Measurements from ENCODE around the gene SYPL2. TPM values are rescaled to one million over a fixed set of nuclear protein-coding genes. Genes with fewer than 3 reads are reported as not detected.

The SYPL2 gene
- total and polyA plus RNA-seq, 2 of the 8 experiments (the other 6 are each of a cell fraction or from before 2014, with no cell fraction given): 1.5 TPM

DNA sequence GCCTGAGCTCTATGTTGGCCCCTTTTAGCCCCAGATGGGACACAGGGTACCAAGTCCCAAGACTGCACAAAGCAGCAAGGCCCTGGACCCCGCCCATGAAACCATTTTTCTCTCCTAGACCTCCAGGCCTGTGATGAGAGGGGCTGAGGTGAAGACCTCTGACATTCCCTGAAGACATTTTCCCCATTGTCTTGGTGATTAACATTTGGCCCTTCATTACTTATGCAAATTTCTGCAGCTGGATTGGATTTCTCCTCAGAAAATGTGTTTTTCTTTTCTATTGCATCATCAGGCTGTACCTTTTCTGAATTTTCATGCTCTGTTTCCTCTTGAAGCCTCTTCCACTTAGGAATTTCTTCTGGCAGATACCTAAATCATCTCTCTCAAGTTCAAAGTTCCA, 31.9 kb upstream of the SYPL2 start:
- no peaks in the 10 kb centered on the region for H3K36me3 ChIP-seq (ENCODE audit: control insufficient read depth in 2 of 4, insufficient read depth in 4 of 4, low read length in 3 of 4)
- no peak overlapping the region for H3K4me3 ChIP-seq (ENCODE audit: extremely low read depth in 1 of 4, insufficient read depth in 2 of 4, low read depth in 3 of 4, low read length in 4 of 4)
- no peak overlapping the region for H2BK12ac ChIP-seq (ENCODE audit: low read depth, low read length)
- H3K4me1 ChIP-seq (replicated peaks in 1 of 4; ENCODE audit: control insufficient read depth in 3 of 4, insufficient read depth in 4 of 4, low read length in 3 of 4): no peaks in the 10 kb centered on the region
- no peak overlapping the region for H2AK5ac ChIP-seq (ENCODE audit: low read depth, low read length)
- no peaks in the 10 kb centered on the region for H3K79me1 ChIP-seq (ENCODE audit: low read depth, low read length)
- H2BK5ac ChIP-seq (ENCODE audit: low read depth, low read length): no peak overlapping the region
- TF ChIP-seq MAX (IDR thresholded peaks at IDR 0.05) (no peak), CREB1 (IDR thresholded peaks at IDR 0.05) (no peak), GTF2F1 (IDR thresholded peaks at IDR 0.05; ENCODE audit: borderline replicate concordance, low read depth, low read length) (no peak), TAF7 (optimal IDR thresholded peaks at IDR 0.05; ENCODE audit: borderline replicate concordance, low read depth, low read length) (no peak), MAFK (IDR thresholded peaks at IDR 0.05; ENCODE audit: low read depth, low read length) (no peak), SAP30 (IDR thresholded peaks at IDR 0.05; ENCODE audit: insufficient read depth, insufficient replicate concordance, low read length) (no peak), JUND (IDR thresholded peaks at IDR 0.05; ENCODE audit: low read length) (no peak), POLR2A (IDR thresholded peaks at IDR 0.05; ENCODE audit: control extremely low read depth in 1 of 2, low read depth in 2 of 2, low read length in 2 of 2) (no peak), POLR2AphosphoS5 (IDR thresholded peaks at IDR 0.05; ENCODE audit: low read depth, low read length) (no peak)
- TF ChIP-seq, protein P1, sequence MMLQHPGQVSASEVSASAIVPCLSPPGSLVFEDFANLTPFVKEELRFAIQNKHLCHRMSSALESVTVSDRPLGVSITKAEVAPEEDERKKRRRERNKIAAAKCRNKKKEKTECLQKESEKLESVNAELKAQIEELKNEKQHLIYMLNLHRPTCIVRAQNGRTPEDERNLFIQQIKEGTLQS (IDR thresholded peaks at IDR 0.05; ENCODE audit: insufficient read depth, low read depth, low read length): no peak
- peaks cover 0 to 8% of the 10 kb centered on the region in 2 experiments; a peak in 1 of 4 replicates for H3K9me3 ChIP-seq (ENCODE audit: insufficient read depth in 2 of 2, low read depth in 1 of 2, low read length in 1 of 2)
- H3K56ac ChIP-seq (replicated peaks; ENCODE audit: insufficient read length, low read depth, low read length): no peak overlapping the region
- H4K20me1 ChIP-seq (replicated peaks in 1 of 2; ENCODE audit: control insufficient read depth in 1 of 2, insufficient read depth in 2 of 2, low read length in 2 of 2): no peaks in the 10 kb centered on the region
- FAIRE-seq (no peak), DNase-seq (ENCODE audit: low read depth in 1 of 2, low spot score in 2 of 2) (no peak)
- H3K18ac ChIP-seq (ENCODE audit: extremely low read depth, low read length): no peak overlapping the region
- no peaks in the 10 kb centered on the region for H3K23me2 ChIP-seq (ENCODE audit: low read depth, low read length)
- H3K27me3 ChIP-seq (replicated peaks in 1 of 4; ENCODE audit: control insufficient read depth in 3 of 4, extremely low read depth in 1 of 4, insufficient read depth in 3 of 4, low read length in 3 of 4): no peaks in the 10 kb centered on the region
- H2BK120ac ChIP-seq (replicated peaks; ENCODE audit: low read depth, low read length): no peak overlapping the region
- no peak overlapping the region for H3K14ac ChIP-seq (ENCODE audit: insufficient read length)
- H3K4ac ChIP-seq (replicated peaks; ENCODE audit: insufficient read length, low read depth, low read length): no peak overlapping the region
- H3K4me2 ChIP-seq (ENCODE audit: insufficient read depth in 1 of 2, low read depth in 2 of 2, low read length in 2 of 2): no peak overlapping the region
- H4K91ac ChIP-seq (replicated peaks; ENCODE audit: insufficient read length, low read length): no peak overlapping the region
- WGBS, 2 experiments (ENCODE audit: extremely low coverage in 1 of 2, insufficient coverage in 1 of 2, insufficient read length in 1 of 2, insufficient replicate concordance in 2 of 2, low coverage in 1 of 2, low lambda C conversion rate in 2 of 2, missing lambda C conversion rate in 1 of 2): 92% methylated on average over 1 of the region's 1 CpG; no CpG with 5 or more reads in 1 of the 2 experiments
- H4K5ac ChIP-seq (ENCODE audit: insufficient read length, low read depth, low read length): no peak overlapping the region
- no peaks in the 10 kb centered on the region for H3K79me2 ChIP-seq (ENCODE audit: control insufficient read depth in 1 of 2, insufficient read depth in 2 of 2, low read length in 2 of 2)
- H3K9ac ChIP-seq (replicated peaks in 1 of 4; ENCODE audit: extremely low read depth in 1 of 4, low read depth in 3 of 4, low read length in 3 of 4): no peak overlapping the region
- no peak overlapping the region for H4K8ac ChIP-seq (ENCODE audit: extremely low read depth, insufficient read depth, low read length)
- no peak overlapping the region for H3K27ac ChIP-seq (ENCODE audit: low read depth, low read length)
- no peak overlapping the region for H2AFZ ChIP-seq (ENCODE audit: low read length)
- H3K23ac ChIP-seq (ENCODE audit: insufficient read length): no peak overlapping the region
- H2BK20ac ChIP-seq (ENCODE audit: low read length): no peak overlapping the region
- POLR2A ChIA-PET (ENCODE audit: partially characterized antibody): interaction anchor here (1.1 kb wide), 1 partner anchor 28 kb away, joined by 3 read pairs; no protein-coding TSS in a partner anchor
- no peak overlapping the region for H2BK15ac ChIP-seq (ENCODE audit: low read length)
- CTCF ChIA-PET (ENCODE audit: partially characterized antibody): no interaction called here
